ENCODE data around the gene BCAS3. TPM values are rescaled to one million over a fixed set of nuclear protein-coding genes. Genes with fewer than 3 reads are reported as not detected.
A peak's percentile ranks its signal among the peaks of the same experiment; 100 is the strongest.

BCAS3 gene
- total and polyA plus RNA-seq, 4 donors: 5.8 to 24.6 (median 10.1) TPM

DNA sequence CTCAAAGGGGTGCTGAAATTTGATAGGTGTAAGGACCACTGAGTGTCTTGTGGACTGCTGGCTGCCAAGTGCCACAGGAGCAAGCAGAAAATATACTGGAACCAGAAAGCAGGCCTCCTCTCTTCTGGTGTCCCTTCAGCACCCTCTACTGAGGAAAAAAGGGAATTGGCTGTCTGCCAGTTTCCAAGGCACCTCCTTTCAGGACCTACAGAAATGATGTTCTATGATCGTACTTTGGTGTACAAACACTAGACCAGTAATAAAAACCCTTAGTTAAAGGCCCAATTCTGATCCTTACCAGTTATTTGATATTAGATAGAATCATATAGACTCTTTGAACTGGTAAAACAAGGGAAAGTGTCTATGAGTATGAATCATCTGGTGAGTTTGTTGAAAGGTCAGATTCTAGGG, 35.8 kb upstream of the BCAS3 start:
- no peak for TF ChIP-seq RXRA (IDR thresholded peaks at IDR 0.05)
- no peak for TF ChIP-seq HNF4A (conservative IDR thresholded peaks at IDR 0.05)
- no peak for TF ChIP-seq GABPA (IDR thresholded peaks at IDR 0.05 in 1 of 2, conservative IDR thresholded peaks at IDR 0.05 in 1 of 2)
- TF ChIP-seq FOXA1 (IDR thresholded peaks at IDR 0.05): no peak
- TF ChIP-seq NR2F2 (IDR thresholded peaks at IDR 0.05): no peak
- peak; percentile 95 for TF ChIP-seq REST (IDR thresholded peaks at IDR 0.05)
- no peak for TF ChIP-seq EGR1 (IDR thresholded peaks at IDR 0.05; ENCODE audit: low read depth in 2 of 2)
- TF ChIP-seq, protein P1, sequence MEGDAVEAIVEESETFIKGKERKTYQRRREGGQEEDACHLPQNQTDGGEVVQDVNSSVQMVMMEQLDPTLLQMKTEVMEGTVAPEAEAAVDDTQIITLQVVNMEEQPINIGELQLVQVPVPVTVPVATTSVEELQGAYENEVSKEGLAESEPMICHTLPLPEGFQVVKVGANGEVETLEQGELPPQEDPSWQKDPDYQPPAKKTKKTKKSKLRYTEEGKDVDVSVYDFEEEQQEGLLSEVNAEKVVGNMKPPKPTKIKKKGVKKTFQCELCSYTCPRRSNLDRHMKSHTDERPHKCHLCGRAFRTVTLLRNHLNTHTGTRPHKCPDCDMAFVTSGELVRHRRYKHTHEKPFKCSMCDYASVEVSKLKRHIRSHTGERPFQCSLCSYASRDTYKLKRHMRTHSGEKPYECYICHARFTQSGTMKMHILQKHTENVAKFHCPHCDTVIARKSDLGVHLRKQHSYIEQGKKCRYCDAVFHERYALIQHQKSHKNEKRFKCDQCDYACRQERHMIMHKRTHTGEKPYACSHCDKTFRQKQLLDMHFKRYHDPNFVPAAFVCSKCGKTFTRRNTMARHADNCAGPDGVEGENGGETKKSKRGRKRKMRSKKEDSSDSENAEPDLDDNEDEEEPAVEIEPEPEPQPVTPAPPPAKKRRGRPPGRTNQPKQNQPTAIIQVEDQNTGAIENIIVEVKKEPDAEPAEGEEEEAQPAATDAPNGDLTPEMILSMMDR (IDR thresholded peaks at IDR 0.05; ENCODE audit: low read depth, low read length, missing input control): peak; percentile 28
- peak; percentile 68 to 70 for TF ChIP-seq RAD21 (IDR thresholded peaks at IDR 0.05)
- no peak for TF ChIP-seq ZBTB33 (IDR thresholded peaks at IDR 0.05)
- DNase-seq (ENCODE audit: low spot score): peak; percentile 64
- peaks cover 0 to 5% (median 2%) of the 10 kb centered on the region in 4 donors for H3K36me3 ChIP-seq (ENCODE audit: control insufficient read depth in 4 of 4, insufficient read depth in 3 of 4, low read depth in 1 of 4, low read length in 3 of 4)
- H3K27ac ChIP-seq (ENCODE audit: low read depth in 1 of 2, low read length in 2 of 2): no peak overlapping the region
- H3K27me3 ChIP-seq (ENCODE audit: control insufficient read depth in 4 of 4, insufficient read depth in 4 of 4, low read length in 3 of 4): no peaks in the 10 kb centered on the region
- H3K9me3 ChIP-seq (ENCODE audit: control insufficient read depth in 4 of 4, low read length in 3 of 4): no peaks in the 10 kb centered on the region
- H3K4me3 ChIP-seq (ENCODE audit: low read depth in 1 of 3, low read length in 3 of 3): no peak overlapping the region
- WGBS: 20% methylated on average over 1 of the region's 1 CpG
- no peaks in the 10 kb centered on the region for H3K4me1 ChIP-seq (ENCODE audit: control insufficient read depth in 4 of 4, insufficient read depth in 4 of 4, low read length in 3 of 4)
- no peak overlapping the region for H3K9ac ChIP-seq (ENCODE audit: low read depth in 1 of 2, low read length in 2 of 2)

DNA sequence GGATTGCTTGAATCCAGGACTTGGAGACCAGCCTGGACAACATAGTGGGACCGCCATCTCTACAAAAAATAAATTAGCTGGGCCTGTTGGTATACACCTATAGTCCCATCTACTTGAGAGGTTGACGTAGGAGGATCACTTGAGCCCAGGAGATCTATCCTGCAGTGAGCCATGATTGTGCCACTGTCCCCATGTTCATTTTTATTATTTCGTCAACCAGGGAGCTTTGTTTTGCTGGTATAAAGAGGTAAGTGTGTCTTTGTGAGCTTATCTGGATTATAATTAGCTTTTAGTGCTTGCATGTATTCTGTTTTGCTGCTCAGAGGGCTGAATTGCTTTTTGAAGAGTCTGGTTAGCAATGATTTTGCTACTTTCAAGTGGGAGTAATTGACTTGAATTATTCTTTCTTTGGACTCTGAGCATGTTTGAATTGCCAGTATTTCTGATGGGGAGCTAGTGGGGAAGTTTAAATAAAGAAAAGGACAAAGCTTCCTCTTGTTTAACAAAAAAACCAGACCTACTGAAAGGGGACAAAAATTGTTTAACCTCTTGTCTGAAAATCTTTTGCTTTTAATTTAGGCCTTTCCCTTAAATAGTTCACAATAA, 31.6 kb upstream of the BCAS3 start:
- Histone ChIP-seq H3K36me3 (ENCODE audit: control insufficient read depth in 4 of 4, insufficient read depth in 3 of 4, low read depth in 1 of 4, low read length in 3 of 4) (peaks cover 0 to 10% (median 0%) of the 10 kb centered on the region in 4 donors), H3K27ac (ENCODE audit: low read depth in 1 of 2, low read length in 2 of 2) (no peak overlapping the region), H3K27me3 (ENCODE audit: control insufficient read depth in 4 of 4, insufficient read depth in 4 of 4, low read length in 3 of 4) (no peaks in the 10 kb centered on the region), H3K4me3 (ENCODE audit: low read depth in 1 of 3, low read length in 3 of 3) (no peak overlapping the region), H3K9me3 (ENCODE audit: control insufficient read depth in 4 of 4, low read length in 3 of 4) (no peaks in the 10 kb centered on the region), H3K9ac (ENCODE audit: low read depth in 1 of 2, low read length in 2 of 2) (no peak overlapping the region), H3K4me1 (ENCODE audit: control insufficient read depth in 4 of 4, insufficient read depth in 4 of 4, low read length in 3 of 4) (no peaks in the 10 kb centered on the region)
- TF ChIP-seq REST (IDR thresholded peaks at IDR 0.05) (no peak), FOXA1 (IDR thresholded peaks at IDR 0.05) (no peak), ZBTB33 (IDR thresholded peaks at IDR 0.05) (no peak), NR2F2 (IDR thresholded peaks at IDR 0.05) (no peak), SP1 (IDR thresholded peaks at IDR 0.05) (no peak), ATF3 (IDR thresholded peaks at IDR 0.05) (no peak), YY1 (IDR thresholded peaks at IDR 0.05) (no peak), HNF4G (IDR thresholded peaks at IDR 0.05) (no peak), RAD21 (IDR thresholded peaks at IDR 0.05) (no peak), EGR1 (IDR thresholded peaks at IDR 0.05; ENCODE audit: low read depth in 2 of 2) (no peak), RXRA (IDR thresholded peaks at IDR 0.05) (no peak), HNF4A (conservative IDR thresholded peaks at IDR 0.05) (no peak), FOXA2 (IDR thresholded peaks at IDR 0.05) (no peak), JUND (IDR thresholded peaks at IDR 0.05) (no peak)
- no peak for DNase-seq (ENCODE audit: low spot score)
- WGBS: 91% methylated on average over 3 of the region's 3 CpGs
